ENCODE data around the gene CDON. TPM values are rescaled to one million over a fixed set of nuclear protein-coding genes. Genes with fewer than 3 reads are reported as not detected.

CDON gene
- total RNA-seq, 1 experiment from 2014 or later: 34.1 TPM

DNA sequence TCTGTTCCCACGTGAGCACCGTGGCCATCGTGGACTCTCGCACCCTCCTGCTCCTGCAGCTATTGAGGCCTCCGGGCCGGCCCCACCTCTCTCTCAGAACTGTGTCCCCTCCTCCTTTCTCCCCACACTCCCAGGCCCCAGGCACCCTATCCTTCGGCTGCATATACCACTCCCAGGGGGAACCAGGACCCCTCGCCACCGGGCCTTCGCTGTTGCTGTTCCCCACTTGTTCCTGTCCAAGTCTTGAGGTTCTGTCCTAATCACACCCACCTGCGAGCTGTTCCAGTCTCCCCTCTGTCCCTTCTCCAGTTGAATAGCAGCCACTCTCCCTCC lies 43.0 kb upstream of the CDON start (continued):
- TF ChIP-seq MXD4 (CRISPR knock-in tag; IDR thresholded peaks at IDR 0.05; ENCODE audit: borderline replicate concordance) (no peak), ATF6 (CRISPR knock-in tag; IDR thresholded peaks at IDR 0.05) (no peak)
- TF ChIP-seq, protein P1, sequence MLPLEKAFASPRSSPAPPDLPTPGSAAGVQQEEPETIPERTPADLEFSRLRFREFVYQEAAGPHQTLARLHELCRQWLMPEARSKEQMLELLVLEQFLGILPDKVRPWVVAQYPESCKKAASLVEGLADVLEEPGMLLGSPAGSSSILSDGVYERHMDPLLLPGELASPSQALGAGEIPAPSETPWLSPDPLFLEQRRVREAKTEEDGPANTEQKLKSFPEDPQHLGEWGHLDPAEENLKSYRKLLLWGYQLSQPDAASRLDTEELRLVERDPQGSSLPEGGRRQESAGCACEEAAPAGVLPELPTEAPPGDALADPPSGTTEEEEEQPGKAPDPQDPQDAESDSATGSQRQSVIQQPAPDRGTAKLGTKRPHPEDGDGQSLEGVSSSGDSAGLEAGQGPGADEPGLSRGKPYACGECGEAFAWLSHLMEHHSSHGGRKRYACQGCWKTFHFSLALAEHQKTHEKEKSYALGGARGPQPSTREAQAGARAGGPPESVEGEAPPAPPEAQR (CRISPR knock-in tag; IDR thresholded peaks at IDR 0.05): no peak

DNA sequence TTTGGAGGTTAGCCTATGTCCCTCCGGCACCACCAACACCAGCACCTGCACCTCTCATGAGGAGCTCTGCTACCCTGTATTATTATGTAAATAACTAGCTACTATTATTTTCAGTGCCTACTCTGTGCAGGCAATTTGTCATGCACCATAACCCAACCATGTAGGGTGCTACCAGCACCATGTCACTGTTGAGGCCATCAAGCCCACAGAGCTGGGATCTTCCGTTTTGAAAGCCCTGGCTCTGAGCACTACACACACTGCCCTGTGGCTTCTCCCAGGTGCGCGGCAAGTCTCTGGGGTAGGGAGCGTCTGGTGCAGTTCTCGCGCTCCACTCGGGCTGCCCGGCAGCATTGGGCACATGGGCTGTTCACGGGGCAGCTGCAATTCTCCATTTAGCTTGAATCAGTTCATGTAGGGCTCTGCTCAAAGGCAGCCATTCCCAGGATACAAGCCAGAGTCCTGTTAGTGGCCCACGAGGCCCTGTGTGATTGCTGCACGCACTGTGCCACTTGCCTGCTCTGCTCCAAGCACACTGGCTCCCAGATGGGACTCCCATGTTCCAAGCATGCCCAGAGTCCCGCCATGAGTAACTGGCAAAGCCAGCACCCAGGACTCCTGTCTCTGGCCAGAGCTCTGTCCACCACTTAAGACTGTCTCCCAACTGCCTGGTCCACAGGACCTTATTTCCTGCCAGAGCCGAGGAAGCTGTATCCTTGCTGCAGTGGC lies 42.5 kb upstream of the CDON start:
- Mint-ChIP-seq H3K27me3 (ENCODE audit: low read depth) (peaks cover 3% of the 10 kb centered on the region), H3K27ac (peak overlapping the region; percentile 68; the same call in 1 of the 2 replicates), H3K4me3 (peak overlapping the region; percentile 39; the same call in 1 of the 2 replicates), H3K36me3 (no peaks in the 10 kb centered on the region), H3K9me3 (0 out of 2 replicates have a peak, but pooled peaks cover 3% of the 10 kb centered on the region), H3K4me1 (peaks cover 63% of the 10 kb centered on the region)
- ChIA-PET CTCF (interaction anchor here (1.0 to 2.2 kb wide), 7 partner anchors 8 to 163 kb away, joined by 3 to 7 read pairs (median 5); partner anchors contain the start of gene CDON), POLR2A (interaction anchor here (0.7 to 1.8 kb wide), 2 partner anchors 11 to 17 kb away, joined by 3 to 6 read pairs; no protein-coding TSS in a partner anchor)
- ATAC-seq (peak; percentile 4; the same call in 1 of the 2 replicates), DNase-seq (ENCODE audit: low spot score) (no peak)
- TF ChIP-seq RELA (CRISPR knock-in tag; IDR thresholded peaks at IDR 0.05; ENCODE audit: borderline replicate concordance): no peak
- TF ChIP-seq SMAD4 (CRISPR knock-in tag; IDR thresholded peaks at IDR 0.05): no peak
- no peak for TF ChIP-seq ZNF219 (CRISPR knock-in tag; IDR thresholded peaks at IDR 0.05; ENCODE audit: borderline replicate concordance)
- TF ChIP-seq ZNF423 (CRISPR knock-in tag; IDR thresholded peaks at IDR 0.05): no peak

DNA sequence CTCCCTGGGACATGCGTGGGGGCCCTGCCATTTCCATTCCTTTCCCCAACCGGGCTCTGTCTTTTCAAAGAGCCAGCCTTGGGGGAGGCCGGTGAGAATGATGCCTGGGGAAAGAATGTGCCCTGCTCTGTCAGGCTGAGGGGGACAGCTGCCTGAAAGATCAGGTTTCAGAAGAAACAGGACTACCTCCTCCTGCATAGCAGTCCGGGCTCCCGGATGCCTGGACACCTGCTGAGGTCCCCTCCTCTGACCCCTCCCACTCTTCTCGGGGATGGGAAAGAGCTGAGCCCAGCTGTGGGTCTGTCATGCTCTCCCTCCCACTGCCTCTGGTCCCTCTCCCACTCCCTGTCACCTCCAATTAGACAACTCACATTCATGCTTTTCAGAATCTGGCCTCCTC lies 41.8 kb upstream of the CDON start:
- H3K9me3 Mint-ChIP-seq: 0 out of 2 replicates have a peak, but pooled peaks cover 3% of the 10 kb centered on the region
- POLR2A ChIA-PET: interaction anchor here (0.7 to 1.8 kb wide), 2 partner anchors 12 to 17 kb away, joined by 3 to 6 read pairs; no protein-coding TSS in a partner anchor
- peak; percentile 92 for ATAC-seq
- peaks cover 69% of the 10 kb centered on the region for H3K4me1 Mint-ChIP-seq
- CTCF ChIA-PET: interaction anchor here (1.0 to 2.2 kb wide), 10 partner anchors 9 to 376 kb away, joined by 3 to 7 read pairs (median 5); partner anchors contain the start of gene CDON
- peak overlapping the region; percentile 96 for H3K27ac Mint-ChIP-seq
- H3K4me3 Mint-ChIP-seq: peak overlapping the region; percentile 39; the same call in 1 of the 2 replicates
- 0 out of 2 replicates have a peak, but pooled peaks have one; percentile 31 for TF ChIP-seq SP1 (CRISPR knock-in tag; conservative IDR thresholded peaks at IDR 0.05)
- TF ChIP-seq, protein P2, sequence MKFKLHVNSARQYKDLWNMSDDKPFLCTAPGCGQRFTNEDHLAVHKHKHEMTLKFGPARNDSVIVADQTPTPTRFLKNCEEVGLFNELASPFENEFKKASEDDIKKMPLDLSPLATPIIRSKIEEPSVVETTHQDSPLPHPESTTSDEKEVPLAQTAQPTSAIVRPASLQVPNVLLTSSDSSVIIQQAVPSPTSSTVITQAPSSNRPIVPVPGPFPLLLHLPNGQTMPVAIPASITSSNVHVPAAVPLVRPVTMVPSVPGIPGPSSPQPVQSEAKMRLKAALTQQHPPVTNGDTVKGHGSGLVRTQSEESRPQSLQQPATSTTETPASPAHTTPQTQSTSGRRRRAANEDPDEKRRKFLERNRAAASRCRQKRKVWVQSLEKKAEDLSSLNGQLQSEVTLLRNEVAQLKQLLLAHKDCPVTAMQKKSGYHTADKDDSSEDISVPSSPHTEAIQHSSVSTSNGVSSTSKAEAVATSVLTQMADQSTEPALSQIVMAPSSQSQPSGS (CRISPR knock-in tag; IDR thresholded peaks at IDR 0.05; ENCODE audit: borderline replicate concordance, low read depth): no peak
- no peak for TF ChIP-seq ZNF396 (CRISPR knock-in tag; IDR thresholded peaks at IDR 0.05; ENCODE audit: borderline replicate concordance)
- TF ChIP-seq, protein P3, sequence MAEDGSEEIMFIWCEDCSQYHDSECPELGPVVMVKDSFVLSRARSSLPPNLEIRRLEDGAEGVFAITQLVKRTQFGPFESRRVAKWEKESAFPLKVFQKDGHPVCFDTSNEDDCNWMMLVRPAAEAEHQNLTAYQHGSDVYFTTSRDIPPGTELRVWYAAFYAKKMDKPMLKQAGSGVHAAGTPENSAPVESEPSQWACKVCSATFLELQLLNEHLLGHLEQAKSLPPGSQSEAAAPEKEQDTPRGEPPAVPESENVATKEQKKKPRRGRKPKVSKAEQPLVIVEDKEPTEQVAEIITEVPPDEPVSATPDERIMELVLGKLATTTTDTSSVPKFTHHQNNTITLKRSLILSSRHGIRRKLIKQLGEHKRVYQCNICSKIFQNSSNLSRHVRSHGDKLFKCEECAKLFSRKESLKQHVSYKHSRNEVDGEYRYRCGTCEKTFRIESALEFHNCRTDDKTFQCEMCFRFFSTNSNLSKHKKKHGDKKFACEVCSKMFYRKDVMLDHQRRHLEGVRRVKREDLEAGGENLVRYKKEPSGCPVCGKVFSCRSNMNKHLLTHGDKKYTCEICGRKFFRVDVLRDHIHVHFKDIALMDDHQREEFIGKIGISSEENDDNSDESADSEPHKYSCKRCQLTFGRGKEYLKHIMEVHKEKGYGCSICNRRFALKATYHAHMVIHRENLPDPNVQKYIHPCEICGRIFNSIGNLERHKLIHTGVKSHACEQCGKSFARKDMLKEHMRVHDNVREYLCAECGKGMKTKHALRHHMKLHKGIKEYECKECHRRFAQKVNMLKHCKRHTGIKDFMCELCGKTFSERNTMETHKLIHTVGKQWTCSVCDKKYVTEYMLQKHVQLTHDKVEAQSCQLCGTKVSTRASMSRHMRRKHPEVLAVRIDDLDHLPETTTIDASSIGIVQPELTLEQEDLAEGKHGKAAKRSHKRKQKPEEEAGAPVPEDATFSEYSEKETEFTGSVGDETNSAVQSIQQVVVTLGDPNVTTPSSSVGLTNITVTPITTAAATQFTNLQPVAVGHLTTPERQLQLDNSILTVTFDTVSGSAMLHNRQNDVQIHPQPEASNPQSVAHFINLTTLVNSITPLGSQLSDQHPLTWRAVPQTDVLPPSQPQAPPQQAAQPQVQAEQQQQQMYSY (CRISPR knock-in tag; IDR thresholded peaks at IDR 0.05): no peak
- no peaks in the 10 kb centered on the region for H3K36me3 Mint-ChIP-seq
- DNase-seq (ENCODE audit: low spot score): peak; percentile 85
- H3K27me3 Mint-ChIP-seq (ENCODE audit: low read depth): peaks cover 3% of the 10 kb centered on the region
